Measurements from ENCODE around the gene CIC.
A peak's percentile ranks its signal among the peaks of the same experiment; 100 is the strongest.

Gene CIC

DNA sequence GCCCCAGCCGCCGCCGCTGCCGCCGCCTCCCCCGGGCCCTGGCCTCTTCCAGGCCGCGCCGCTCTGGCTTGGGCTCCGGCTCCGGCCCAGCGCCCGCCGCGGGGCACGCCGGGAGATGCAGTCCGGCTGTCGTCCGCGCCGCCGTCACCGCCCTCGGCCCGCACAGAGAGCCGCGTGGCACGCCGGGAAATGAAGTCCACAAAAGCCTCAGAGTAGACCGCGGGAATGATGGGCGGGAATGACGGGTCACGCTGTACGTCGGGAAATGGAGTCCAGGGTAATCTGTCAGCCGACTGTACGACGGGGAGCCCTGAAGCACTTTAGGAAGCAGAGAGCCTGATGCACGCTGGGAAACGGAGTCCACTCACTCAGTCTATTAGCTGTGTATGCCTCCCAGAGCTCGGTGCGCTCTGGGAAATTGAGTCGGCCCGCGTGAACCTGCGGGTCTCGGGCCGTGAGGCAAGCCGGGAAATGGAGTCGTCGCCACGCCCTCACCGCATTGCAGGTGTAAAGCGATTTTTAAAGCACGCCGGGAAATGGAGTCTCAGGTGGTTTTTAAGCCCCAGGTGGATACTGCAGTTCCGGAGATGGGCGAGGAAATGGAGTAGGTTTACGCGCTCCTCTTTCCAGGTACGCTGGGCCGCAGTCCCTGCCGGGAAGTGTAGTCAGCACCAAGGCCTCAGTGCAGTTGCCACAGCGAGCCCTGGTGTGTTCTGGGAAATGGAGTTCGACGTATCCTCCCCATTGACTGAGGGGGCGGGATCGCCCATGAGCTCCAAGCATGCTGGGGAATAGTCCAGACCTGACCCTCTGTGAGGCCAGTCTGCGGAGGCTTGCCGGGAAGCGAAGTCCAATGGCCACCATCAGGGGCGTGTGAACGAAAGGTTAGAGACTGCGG, 26.3 kb upstream of the CIC start, which contains the start of gene GSK3A:
TSS of gene GSK3A (minus strand) at position 91 of the 898 bp plus-strand sequence. CDS start 137 bp downstream, outside the sequence.
- no peaks in the 10 kb centered on the region for H3K27me3 ChIP-seq (ENCODE audit: control insufficient read depth in 2 of 2, insufficient read depth in 2 of 2, low read length in 2 of 2)
- H3K27ac ChIP-seq (ENCODE audit: low read depth in 2 of 2, low read length in 2 of 2): peak within 1 kb of the TSS; percentile 85 to 96
- H3K9me3 ChIP-seq (ENCODE audit: control insufficient read depth in 2 of 2, low read length in 2 of 2): no peaks in the 10 kb centered on the region
- peak within 1 kb of the TSS; percentile 72 to 98 for H3K4me3 ChIP-seq (ENCODE audit: low read length in 2 of 2)
- peak within 1 kb of the TSS; percentile 76 to 92 for H3K9ac ChIP-seq (ENCODE audit: low read depth in 1 of 2, low read length in 2 of 2)
- H3K4me1 ChIP-seq (ENCODE audit: control insufficient read depth in 2 of 2, insufficient read depth in 2 of 2, low read length in 2 of 2): peaks cover 14 to 26% of the 10 kb centered on the region in 2 donors
- peaks cover 6 to 11% of the 10 kb centered on the region in 2 donors for H3K36me3 ChIP-seq (ENCODE audit: control insufficient read depth in 2 of 2, insufficient read depth in 2 of 2, low read length in 2 of 2)

DNA sequence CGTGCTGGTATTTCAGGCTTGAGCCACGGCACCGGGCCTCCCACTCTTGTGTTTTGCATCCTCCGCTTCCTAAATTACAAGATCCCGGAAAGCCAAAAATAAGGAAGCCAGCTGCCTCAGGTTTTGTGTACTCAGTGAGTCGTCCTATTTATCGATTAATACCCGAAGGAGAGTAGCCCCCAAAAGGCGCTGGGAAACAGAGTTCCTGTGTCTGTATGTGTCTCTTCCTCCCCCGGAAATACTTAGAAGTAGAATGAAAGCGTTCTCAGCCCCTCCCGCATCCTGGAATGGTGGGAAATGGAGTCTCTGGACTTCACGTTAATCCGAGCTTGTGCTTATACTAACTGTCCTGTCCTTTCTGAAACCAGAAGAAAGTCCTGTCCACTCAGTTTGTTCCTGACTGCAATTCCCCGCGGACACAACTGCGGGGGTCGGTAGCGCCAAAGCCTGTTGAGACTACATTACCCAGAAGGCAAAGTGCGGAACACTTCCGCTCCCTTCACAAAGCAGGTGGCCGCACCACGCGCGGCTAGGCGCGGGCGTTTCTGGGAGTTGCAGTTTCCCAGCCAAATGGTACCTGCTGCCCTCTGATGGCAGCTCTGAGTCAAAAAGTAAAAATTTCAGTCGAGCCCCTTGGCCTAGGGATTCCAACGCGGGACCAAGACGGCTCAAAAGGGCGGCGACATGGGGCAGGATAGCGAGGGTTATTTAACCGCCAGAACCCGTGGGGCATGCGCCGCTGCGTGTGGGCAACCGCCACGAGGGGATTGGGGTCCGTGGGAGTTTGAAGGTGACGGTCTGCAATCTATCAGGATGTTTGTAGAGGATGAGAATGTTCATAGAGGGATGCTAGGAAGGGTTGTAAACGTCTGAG, 24.5 kb upstream of the CIC start:
- Histone ChIP-seq H3K36me3 (ENCODE audit: control insufficient read depth in 2 of 2, insufficient read depth in 2 of 2, low read length in 2 of 2) (peaks cover 2 to 7% of the 10 kb centered on the region in 2 donors), H3K9ac (ENCODE audit: low read depth in 1 of 2, low read length in 2 of 2) (peak overlapping the region; percentile 66 to 76), H3K4me3 (ENCODE audit: low read length in 2 of 2) (peak overlapping the region; percentile 72 to 98), H3K9me3 (ENCODE audit: control insufficient read depth in 2 of 2, low read length in 2 of 2) (no peaks in the 10 kb centered on the region), H3K27ac (ENCODE audit: low read depth in 2 of 2, low read length in 2 of 2) (peak overlapping the region; percentile 85 to 96), H3K4me1 (ENCODE audit: control insufficient read depth in 2 of 2, insufficient read depth in 2 of 2, low read length in 2 of 2) (peaks cover 14 to 26% of the 10 kb centered on the region in 2 donors), H3K27me3 (ENCODE audit: control insufficient read depth in 2 of 2, insufficient read depth in 2 of 2, low read length in 2 of 2) (no peaks in the 10 kb centered on the region)

GRCh38 chr19:42245231-42245630, 23.8 kb upstream of the CIC start:
- Histone ChIP-seq H3K9ac (ENCODE audit: low read depth in 1 of 2, low read length in 2 of 2) (peak overlapping the region in 1 of 2 donors; percentile 76), H3K27me3 (ENCODE audit: control insufficient read depth in 2 of 2, insufficient read depth in 2 of 2, low read length in 2 of 2) (no peaks in the 10 kb centered on the region), H3K4me1 (ENCODE audit: control insufficient read depth in 2 of 2, insufficient read depth in 2 of 2, low read length in 2 of 2) (peaks cover 14 to 23% of the 10 kb centered on the region in 2 donors), H3K9me3 (ENCODE audit: control insufficient read depth in 2 of 2, low read length in 2 of 2) (no peaks in the 10 kb centered on the region), H3K36me3 (ENCODE audit: control insufficient read depth in 2 of 2, insufficient read depth in 2 of 2, low read length in 2 of 2) (peaks cover 3 to 7% of the 10 kb centered on the region in 2 donors), H3K4me3 (ENCODE audit: low read length in 2 of 2) (peak overlapping the region; percentile 72 to 98), H3K27ac (ENCODE audit: low read depth in 2 of 2, low read length in 2 of 2) (no peak overlapping the region)

GRCh38 chr19:42246143-42246921, 22.7 kb upstream of the CIC start:
- Histone ChIP-seq H3K9ac (ENCODE audit: low read depth in 1 of 2, low read length in 2 of 2) (no peak overlapping the region), H3K27me3 (ENCODE audit: control insufficient read depth in 2 of 2, insufficient read depth in 2 of 2, low read length in 2 of 2) (no peaks in the 10 kb centered on the region), H3K9me3 (ENCODE audit: control insufficient read depth in 2 of 2, low read length in 2 of 2) (no peaks in the 10 kb centered on the region), H3K4me1 (ENCODE audit: control insufficient read depth in 2 of 2, insufficient read depth in 2 of 2, low read length in 2 of 2) (peaks cover 11 to 15% of the 10 kb centered on the region in 2 donors), H3K27ac (ENCODE audit: low read depth in 2 of 2, low read length in 2 of 2) (no peak overlapping the region), H3K4me3 (ENCODE audit: low read length in 2 of 2) (no peak overlapping the region), H3K36me3 (ENCODE audit: control insufficient read depth in 2 of 2, insufficient read depth in 2 of 2, low read length in 2 of 2) (peaks cover 3 to 7% of the 10 kb centered on the region in 2 donors)

DNA sequence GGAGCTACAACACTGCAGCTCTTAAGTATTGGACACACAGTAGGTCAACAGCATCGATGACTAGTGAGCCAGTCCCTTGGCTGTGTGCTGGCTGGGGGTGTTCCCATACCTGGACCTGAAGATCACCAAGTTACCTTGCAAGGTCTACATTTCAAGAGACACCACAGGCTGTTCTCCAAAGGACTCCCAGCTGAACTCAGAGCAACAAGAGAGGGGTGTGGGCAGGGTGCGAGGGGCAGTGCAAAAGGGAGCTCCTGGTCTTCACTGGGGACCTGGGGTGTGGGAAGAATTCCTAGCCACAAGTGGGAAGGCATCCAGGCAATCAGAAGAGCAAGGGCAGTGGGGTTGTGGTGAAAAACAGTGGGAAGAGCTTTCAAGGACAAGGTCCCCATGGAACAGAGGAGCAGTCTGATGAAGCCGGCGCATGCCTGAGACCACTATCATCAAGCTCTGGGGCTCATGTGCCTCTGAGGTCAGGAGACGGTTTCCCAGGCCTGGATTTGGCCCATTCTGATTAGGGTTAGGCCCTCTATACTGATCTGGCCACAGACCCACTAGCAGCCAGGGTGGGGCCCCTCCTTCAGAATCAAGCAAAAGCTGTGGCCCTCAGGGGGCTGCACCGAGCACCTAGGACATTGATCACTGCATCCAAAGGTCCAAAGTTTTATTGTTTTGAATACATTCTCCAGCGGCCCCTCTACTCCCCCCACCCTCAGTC, 22.0 kb upstream of the CIC start:
- Histone ChIP-seq H3K9ac (ENCODE audit: low read depth in 1 of 2, low read length in 2 of 2) (no peak overlapping the region), H3K36me3 (ENCODE audit: control insufficient read depth in 2 of 2, insufficient read depth in 2 of 2, low read length in 2 of 2) (peaks cover 3 to 7% of the 10 kb centered on the region in 2 donors), H3K27ac (ENCODE audit: low read depth in 2 of 2, low read length in 2 of 2) (no peak overlapping the region), H3K9me3 (ENCODE audit: control insufficient read depth in 2 of 2, low read length in 2 of 2) (no peaks in the 10 kb centered on the region), H3K27me3 (ENCODE audit: control insufficient read depth in 2 of 2, insufficient read depth in 2 of 2, low read length in 2 of 2) (no peaks in the 10 kb centered on the region), H3K4me3 (ENCODE audit: low read length in 2 of 2) (no peak overlapping the region), H3K4me1 (ENCODE audit: control insufficient read depth in 2 of 2, insufficient read depth in 2 of 2, low read length in 2 of 2) (peaks cover 11 to 16% of the 10 kb centered on the region in 2 donors)

GRCh38 chr19:42247640-42248199, 21.3 kb upstream of the CIC start:
- H3K4me3 ChIP-seq (ENCODE audit: low read length in 2 of 2): no peak overlapping the region
- peaks cover 3 to 7% of the 10 kb centered on the region in 2 donors for H3K36me3 ChIP-seq (ENCODE audit: control insufficient read depth in 2 of 2, insufficient read depth in 2 of 2, low read length in 2 of 2)
- peaks cover 15 to 21% of the 10 kb centered on the region in 2 donors for H3K4me1 ChIP-seq (ENCODE audit: control insufficient read depth in 2 of 2, insufficient read depth in 2 of 2, low read length in 2 of 2)
- no peaks in the 10 kb centered on the region for H3K9me3 ChIP-seq (ENCODE audit: control insufficient read depth in 2 of 2, low read length in 2 of 2)
- H3K27ac ChIP-seq (ENCODE audit: low read depth in 2 of 2, low read length in 2 of 2): no peak overlapping the region
- no peak overlapping the region for H3K9ac ChIP-seq (ENCODE audit: low read depth in 1 of 2, low read length in 2 of 2)
- no peaks in the 10 kb centered on the region for H3K27me3 ChIP-seq (ENCODE audit: control insufficient read depth in 2 of 2, insufficient read depth in 2 of 2, low read length in 2 of 2)

DNA sequence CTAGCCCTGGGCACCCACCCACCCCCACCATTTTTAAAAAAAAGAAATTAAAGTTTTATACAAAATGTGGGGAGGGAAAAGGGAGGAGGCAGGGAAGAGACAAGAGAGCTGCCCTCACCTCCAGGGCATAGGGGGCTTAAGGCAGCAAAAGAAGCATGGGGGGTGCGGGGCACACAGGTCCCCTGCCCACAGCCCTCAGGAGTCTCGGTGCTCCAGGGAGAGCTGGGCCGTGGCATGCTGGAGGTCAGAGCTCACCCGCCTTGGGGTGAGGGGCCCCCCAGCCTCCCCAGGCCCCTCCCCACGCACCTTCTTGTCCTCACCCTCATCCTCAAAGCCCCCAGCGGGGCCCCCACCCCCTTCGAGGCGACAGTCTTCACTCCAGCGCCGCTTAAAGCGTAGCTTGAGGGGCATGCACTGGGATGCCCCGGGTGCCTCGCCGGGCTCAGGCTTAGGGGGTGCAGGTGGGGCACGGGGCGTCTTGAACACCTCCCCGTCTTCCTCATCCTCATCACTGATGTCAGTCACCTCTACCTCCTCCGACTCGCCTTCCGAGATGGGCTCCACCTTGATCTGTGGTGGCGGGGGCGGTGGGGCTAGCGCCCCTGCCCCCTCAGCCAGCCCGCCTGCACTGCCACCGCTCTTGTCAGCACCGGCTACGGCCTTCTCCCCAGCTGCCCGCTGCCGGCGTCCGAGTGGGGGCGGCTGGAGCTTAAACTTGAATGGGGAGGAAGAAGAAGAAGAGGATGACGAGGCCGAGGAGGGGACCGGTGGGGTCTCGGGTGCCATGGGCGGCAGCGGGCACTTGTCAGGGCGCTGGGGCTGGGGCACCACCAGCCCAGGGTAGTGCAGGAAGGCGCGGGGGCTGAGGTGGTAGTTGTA, 20.5 kb upstream of the CIC start:
- Histone ChIP-seq H3K9ac (ENCODE audit: low read depth in 1 of 2, low read length in 2 of 2) (no peak overlapping the region), H3K36me3 (ENCODE audit: control insufficient read depth in 2 of 2, insufficient read depth in 2 of 2, low read length in 2 of 2) (peaks cover 3 to 7% of the 10 kb centered on the region in 2 donors), H3K4me3 (ENCODE audit: low read length in 2 of 2) (no peak overlapping the region), H3K4me1 (ENCODE audit: control insufficient read depth in 2 of 2, insufficient read depth in 2 of 2, low read length in 2 of 2) (peaks cover 21 to 28% of the 10 kb centered on the region in 2 donors), H3K27ac (ENCODE audit: low read depth in 2 of 2, low read length in 2 of 2) (no peak overlapping the region), H3K27me3 (ENCODE audit: control insufficient read depth in 2 of 2, insufficient read depth in 2 of 2, low read length in 2 of 2) (no peaks in the 10 kb centered on the region), H3K9me3 (ENCODE audit: control insufficient read depth in 2 of 2, low read length in 2 of 2) (no peaks in the 10 kb centered on the region)

GRCh38 chr19:42249149-42249750, 19.8 kb upstream of the CIC start:
- Histone ChIP-seq H3K27me3 (ENCODE audit: control insufficient read depth in 2 of 2, insufficient read depth in 2 of 2, low read length in 2 of 2) (no peaks in the 10 kb centered on the region), H3K36me3 (ENCODE audit: control insufficient read depth in 2 of 2, insufficient read depth in 2 of 2, low read length in 2 of 2) (peaks cover 3 to 7% of the 10 kb centered on the region in 2 donors), H3K4me3 (ENCODE audit: low read length in 2 of 2) (no peak overlapping the region), H3K9me3 (ENCODE audit: control insufficient read depth in 2 of 2, low read length in 2 of 2) (no peaks in the 10 kb centered on the region), H3K9ac (ENCODE audit: low read depth in 1 of 2, low read length in 2 of 2) (no peak overlapping the region), H3K4me1 (ENCODE audit: control insufficient read depth in 2 of 2, insufficient read depth in 2 of 2, low read length in 2 of 2) (peaks cover 17 to 28% of the 10 kb centered on the region in 2 donors), H3K27ac (ENCODE audit: low read depth in 2 of 2, low read length in 2 of 2) (no peak overlapping the region)

All from mucosa of rectum (tissue), 2 donors.